Brain microvascular endothelial cell (primary cell): Measurements from ENCODE around the gene MFNG.

Experiments used
- DNase-seq: peaks from one replicate; pipeline ENCODE4 v3.0.0-alpha.2; 2020
- H3K27ac ChIP-seq: fragments of 250-450 bp; sonication (Bioruptor Pico); 2 replicates; pipeline ENCODE4 v1.5.1; 2020; ENCODE audit warnings: mild to moderate bottlenecking, moderate library complexity
- H3K27me3 ChIP-seq: fragments of 250-450 bp; sonication (Bioruptor Pico); replicated peaks from 2 replicates; pipeline ENCODE4 v1.5.1; 2020; ENCODE audit warnings: mild to moderate bottlenecking
- H3K36me3 ChIP-seq: fragments of 250-450 bp; sonication (Bioruptor Pico); replicated peaks from 2 replicates; pipeline ENCODE4 v1.5.1; 2020; ENCODE audit warnings: mild to moderate bottlenecking
- H3K4me3 ChIP-seq: 2 replicates; pipeline ENCODE4 v1.5.1; 2011; ENCODE audit warnings: low read depth, mild to moderate bottlenecking, control low read depth, low read length, moderate library complexity
- CTCF ChIP-seq: IDR thresholded peaks from 2 replicates; pipeline ENCODE4 v1.5.1; 2011; ENCODE audit warnings: low read depth, mild to moderate bottlenecking, moderate library complexity, low read length, control low read depth, inconsistent platforms; ENCODE audit errors: missing control alignments
- in situ Hi-C: cut with HindIII; loops from 2 replicates; pipeline ENCODE4 v1.10.0; 2017; ENCODE audit warnings: low sequenced_read_pairs, low pct_ligation_motif_present

The MFNG gene

DNA sequence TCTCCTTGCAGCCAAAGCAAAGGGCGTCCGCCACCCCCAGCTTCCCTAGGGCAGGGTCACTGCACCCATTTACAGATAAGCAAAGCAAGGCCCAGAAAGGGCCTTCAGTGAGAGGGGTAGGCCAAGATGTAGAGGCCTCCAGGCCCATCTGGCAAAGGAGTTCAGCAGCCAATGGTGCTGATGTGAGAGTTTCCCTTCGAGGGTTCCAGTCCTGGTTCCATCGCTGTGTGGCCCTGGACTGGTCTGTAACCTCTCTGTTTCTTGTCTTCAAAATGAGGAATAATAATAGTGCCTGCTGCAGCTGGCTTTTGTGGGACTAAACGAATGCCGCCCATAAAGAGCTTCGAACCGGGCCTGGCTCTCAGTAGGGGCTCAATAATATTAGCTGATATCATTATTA lies 62.9 kb downstream of the MFNG start:
- Histone ChIP-seq H3K36me3 (no peaks in the 10 kb centered on the region), H3K27me3 (peaks cover 7% of the 10 kb centered on the region), H3K4me3 (no peak overlapping the region), H3K27ac (no peak overlapping the region)
- TF ChIP-seq CTCF = no peak
- in situ Hi-C loops = no loop called here
- no peak for DNase-seq

- in situ Hi-C loops = no loop called here
- no peak for DNase-seq
- Histone ChIP-seq H3K4me3 (no peak overlapping the region), H3K27me3 (peaks cover 7% of the 10 kb centered on the region), H3K36me3 (no peaks in the 10 kb centered on the region), H3K27ac (no peak overlapping the region)
- no peak for TF ChIP-seq CTCF
Measured at GRCh38 chr22:37421468-37421877, 64.7 kb downstream of the MFNG start.

DNA sequence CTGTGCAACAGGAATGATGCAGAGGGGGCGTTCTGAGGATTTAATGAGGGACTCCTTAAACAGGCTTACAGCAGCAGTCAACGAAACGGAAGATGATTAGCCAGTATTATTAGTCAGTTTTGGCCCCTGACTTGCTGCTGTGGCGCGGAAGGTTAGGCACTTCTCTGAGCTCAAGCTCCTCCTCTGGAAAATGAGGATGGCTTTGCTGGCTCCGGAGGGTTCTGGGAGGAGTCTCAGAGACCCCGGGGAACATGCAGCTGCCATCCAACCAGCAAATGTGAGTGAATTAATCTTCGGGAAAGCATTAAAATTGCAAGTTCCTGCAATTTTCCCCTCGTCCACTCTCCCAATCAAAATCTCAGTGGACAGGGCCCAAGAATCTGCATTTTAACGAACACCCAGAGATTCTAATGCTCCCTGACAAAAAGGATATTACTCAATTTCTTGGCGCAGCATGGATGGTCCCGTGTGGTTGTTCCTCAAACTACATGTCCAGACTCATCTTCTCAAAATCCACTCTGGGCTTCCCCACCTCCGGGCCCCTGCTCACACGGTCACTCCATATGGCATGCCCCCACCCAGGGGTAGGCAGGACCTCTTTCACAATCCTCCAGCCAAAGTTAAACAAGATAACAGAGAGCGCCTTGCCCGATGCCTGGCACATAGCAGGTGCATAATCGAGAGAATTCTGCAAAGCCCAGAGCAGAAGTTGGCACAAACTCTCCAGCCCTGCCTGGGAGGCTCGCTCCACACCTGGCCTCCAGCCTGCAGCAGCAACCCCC lies 65.3 kb downstream of the MFNG start:
- peak overlapping the region; percentile 41 for H3K4me3 ChIP-seq
- TF ChIP-seq CTCF = peak; percentile 12
- H3K27ac ChIP-seq = no peak overlapping the region
- H3K27me3 ChIP-seq = peaks cover 3% of the 10 kb centered on the region
- no peaks in the 10 kb centered on the region for H3K36me3 ChIP-seq
- no peak for DNase-seq
- in situ Hi-C loops = no loop called here

GRCh38 chr22:37419969-37420685 lies 66.1 kb downstream of the MFNG start:
- Histone ChIP-seq H3K36me3 (no peaks in the 10 kb centered on the region), H3K27ac (no peak overlapping the region), H3K4me3 (peak overlapping the region; percentile 41), H3K27me3 (peaks cover 3% of the 10 kb centered on the region)
- in situ Hi-C loops = no loop called here
- no peak for TF ChIP-seq CTCF
- DNase-seq = no peak

- H3K4me3 ChIP-seq = peak overlapping the region; percentile 41
- TF ChIP-seq CTCF = no peak
- peaks cover 3% of the 10 kb centered on the region for H3K27me3 ChIP-seq
Measured at GRCh38 chr22:37419370-37419968, 66.7 kb downstream of the MFNG start.

More at GRCh38 chr22:37419370-37419968, 66.7 kb downstream of the MFNG start:
- no peak for DNase-seq
- no peak overlapping the region for H3K27ac ChIP-seq
- H3K36me3 ChIP-seq = no peaks in the 10 kb centered on the region
- in situ Hi-C loops = no loop called here
